H1 (cell line): ENCODE measurements around the gene BEST2. TPM values are rescaled to one million over a fixed set of nuclear protein-coding genes. Genes with fewer than 3 reads are reported as not detected.

Source experiments
- CTCF ChIA-PET: fragments of 300-600 bp; sonication (Branson Sonifier 250); formaldehyde crosslinking; loops from one replicate; lab custom pipeline; 2021; ENCODE audit not compliant: partially characterized antibody; lab: Charles Lee
- POLR2A ChIA-PET: fragments of 300-600 bp; sonication (Branson Sonifier 250); formaldehyde crosslinking; loops from one replicate; lab custom pipeline; 2021; ENCODE audit warnings: inconsistent platforms; ENCODE audit not compliant: partially characterized antibody; lab: Charles Lee
- DNase-seq, 2 experiments: peaks; one replicate each; pipeline versions ENCODE4 v3.0.0 to v3.0.0-alpha.2; 2010 to 2022; ENCODE audit warnings: low spot score in 2 of 2, low read depth in 1 of 2, mixed read lengths in 1 of 2
- FAIRE-seq: peaks from 2 replicates; lab custom pipeline; 2011; peaks lifted over from hg19 to GRCh38; lab: Jason Lieb, UNC
- H2AFZ ChIP-seq: 2 replicates; pipeline ENCODE4 v1.8.1; 2012; ENCODE audit warnings: low read length, inconsistent platforms
- H2AK5ac ChIP-seq: 2 replicates; pipeline ENCODE4 v1.6.1; 2013; ENCODE audit warnings: low read depth, low read length
- H2BK120ac ChIP-seq: replicated peaks from 2 replicates; pipeline ENCODE3; 2013; ENCODE audit warnings: low read depth, low read length, inconsistent platforms
- H2BK12ac ChIP-seq: 2 replicates; pipeline ENCODE4 v1.6.1; 2013; ENCODE audit warnings: low read depth, low read length
- H2BK15ac ChIP-seq: 2 replicates; pipeline ENCODE4 v1.6.1; 2013; ENCODE audit warnings: low read length
- H2BK20ac ChIP-seq: 2 replicates; pipeline ENCODE4 v1.6.1; 2013; ENCODE audit warnings: low read length
- H2BK5ac ChIP-seq: 2 replicates; pipeline ENCODE4 v1.6.1; 2013; ENCODE audit warnings: low read depth, low read length
- H3K14ac ChIP-seq: 2 replicates; pipeline ENCODE4 v1.6.1; 2013; ENCODE audit warnings: inconsistent platforms; ENCODE audit not compliant: insufficient read length
- H3K18ac ChIP-seq: 2 replicates; pipeline ENCODE4 v1.6.1; 2013; ENCODE audit warnings: low read length; ENCODE audit errors: extremely low read depth
- H3K23ac ChIP-seq: 2 replicates; pipeline ENCODE4 v1.6.1; 2013; ENCODE audit warnings: inconsistent platforms; ENCODE audit not compliant: insufficient read length
- H3K23me2 ChIP-seq: 2 replicates; pipeline ENCODE4 v1.6.1; 2013; ENCODE audit warnings: low read depth, low read length
- H3K27ac ChIP-seq: 2 replicates; pipeline ENCODE4 v1.6.1; 2011; ENCODE audit warnings: low read depth, low read length, inconsistent platforms
- H3K27me3 ChIP-seq, 4 experiments: replicated peaks in 1 of 4; 1 replicate in 1 of 4; 2 replicates in 3 of 4; pipeline versions ENCODE4 v1.6.1 to v1.8.1; 2011 to 2013; ENCODE audit warnings: low read length in 3 of 4, mild to moderate bottlenecking in 3 of 4, inconsistent platforms in 2 of 4, mixed read lengths in 2 of 4, moderate library complexity in 1 of 4; ENCODE audit not compliant: control insufficient read depth in 3 of 4, insufficient read depth in 3 of 4; ENCODE audit errors: extremely low read depth in 1 of 4
- H3K36me3 ChIP-seq, 4 experiments: 2 replicates each; pipeline versions ENCODE4 v1.6.1 to v1.8.1; 2011 to 2013; ENCODE audit warnings: mild to moderate bottlenecking in 4 of 4, low read length in 3 of 4, moderate library complexity in 2 of 4, control low read depth in 1 of 4, inconsistent platforms in 1 of 4; ENCODE audit not compliant: insufficient read depth in 4 of 4, control insufficient read depth in 2 of 4
- H3K4ac ChIP-seq: replicated peaks from 2 replicates; pipeline ENCODE3; 2013; ENCODE audit warnings: low read length, low read depth, mixed read lengths, inconsistent platforms; ENCODE audit not compliant: insufficient read length
- H3K4me1 ChIP-seq, 4 experiments: replicated peaks in 1 of 4; 1 replicate in 1 of 4; 2 replicates in 3 of 4; pipeline versions ENCODE4 v1.6.1 to v1.8.1; 2011 to 2013; ENCODE audit warnings: low read length in 3 of 4, inconsistent platforms in 2 of 4, mixed read lengths in 1 of 4; ENCODE audit not compliant: insufficient read depth in 4 of 4, control insufficient read depth in 3 of 4
- H3K4me2 ChIP-seq, 2 experiments: 2 replicates each; pipeline versions ENCODE4 v1.6.1 to v1.8.1; 2011 to 2013; ENCODE audit warnings: low read depth in 2 of 2, low read length in 2 of 2, control low read depth in 1 of 2, inconsistent platforms in 1 of 2, mild to moderate bottlenecking in 1 of 2; ENCODE audit not compliant: insufficient read depth in 1 of 2
- H3K4me3 ChIP-seq, 4 experiments: fragments of 200-600, 300-600 bp in 1 of 4; sonication (generic), shearing (Covaris generic), sonication (Bioruptor Twin) in 1 of 4; 2 replicates each; pipeline versions ENCODE4 v1.5.1 to v1.8.1; 2011 to 2016; ENCODE audit warnings: low read length in 4 of 4, low read depth in 3 of 4, control low read depth in 2 of 4, inconsistent platforms in 2 of 4, mild to moderate bottlenecking in 2 of 4, mixed read lengths in 1 of 4, moderate library complexity in 1 of 4; ENCODE audit not compliant: insufficient read depth in 2 of 4; ENCODE audit errors: extremely low read depth in 1 of 4
- H3K56ac ChIP-seq: replicated peaks from 2 replicates; pipeline ENCODE3; 2013; ENCODE audit warnings: low read depth, mild to moderate bottlenecking, mixed read lengths, low read length, inconsistent platforms; ENCODE audit not compliant: insufficient read length
- H3K79me1 ChIP-seq: 2 replicates; pipeline ENCODE4 v1.6.1; 2013; ENCODE audit warnings: low read depth, low read length, control low read depth
- H3K79me2 ChIP-seq, 2 experiments: 2 replicates each; pipeline versions ENCODE4 v1.6.1 to v1.8.1; 2012 to 2013; ENCODE audit warnings: low read length in 2 of 2, mild to moderate bottlenecking in 2 of 2, inconsistent platforms in 1 of 2; ENCODE audit not compliant: insufficient read depth in 2 of 2, control insufficient read depth in 1 of 2
- H3K9ac ChIP-seq, 4 experiments: replicated peaks in 1 of 4; 1 replicate in 1 of 4; 2 replicates in 3 of 4; pipeline versions ENCODE4 v1.6.1 to v1.8.1; 2011 to 2013; ENCODE audit warnings: low read depth in 3 of 4, low read length in 3 of 4, control low read depth in 2 of 4, mild to moderate bottlenecking in 2 of 4, moderate library complexity in 2 of 4, inconsistent platforms in 1 of 4; ENCODE audit errors: extremely low read depth in 1 of 4
- H3K9me3 ChIP-seq, 2 experiments: 2 replicates each; pipeline versions ENCODE4 v1.6.1 to v1.8.1; 2012 to 2013; ENCODE audit warnings: mild to moderate bottlenecking in 2 of 2, moderate library complexity in 2 of 2, control low read depth in 1 of 2, inconsistent platforms in 1 of 2, low read depth in 1 of 2, low read length in 1 of 2, mixed read lengths in 1 of 2; ENCODE audit not compliant: insufficient read depth in 2 of 2
- H4K20me1 ChIP-seq, 2 experiments: replicated peaks in 1 of 2; 2 replicates each; pipeline versions ENCODE3 to v1.8.1; 2011 to 2013; ENCODE audit warnings: inconsistent platforms in 2 of 2, low read length in 2 of 2, mild to moderate bottlenecking in 1 of 2; ENCODE audit not compliant: insufficient read depth in 2 of 2, control insufficient read depth in 1 of 2
- H4K5ac ChIP-seq: 2 replicates; pipeline ENCODE4 v1.6.1; 2013; ENCODE audit warnings: low read length, low read depth, mixed read lengths, inconsistent platforms; ENCODE audit not compliant: insufficient read length
- H4K8ac ChIP-seq: 2 replicates; pipeline ENCODE4 v1.8.0; 2013; ENCODE audit warnings: mild to moderate bottlenecking, moderate library complexity, low read length, inconsistent platforms; ENCODE audit not compliant: insufficient read depth; ENCODE audit errors: extremely low read depth
- H4K91ac ChIP-seq: replicated peaks from 2 replicates; pipeline ENCODE3; 2013; ENCODE audit warnings: low read length, mixed read lengths, inconsistent platforms; ENCODE audit not compliant: insufficient read length
- ASH2L ChIP-seq: fragments of 200-600, 300-600 bp; sonication (generic); IDR thresholded peaks from one replicate; pipeline ENCODE4 v1.7.1; 2017; ENCODE audit warnings: low read length
- BRCA1 ChIP-seq: IDR thresholded peaks from 2 replicates; pipeline ENCODE4 v1.6.1; 2012; ENCODE audit warnings: low read depth, low read length, improper control_type of control experiment
- CHD2 ChIP-seq: IDR thresholded peaks from 2 replicates; pipeline ENCODE4 v1.6.1; 2012; ENCODE audit warnings: low read length, improper control_type of control experiment
- FOSL1 ChIP-seq: IDR thresholded peaks from 2 replicates; pipeline ENCODE4 v1.6.1; 2011; ENCODE audit warnings: mild to moderate bottlenecking, low read depth, low read length, moderate library complexity; ENCODE audit not compliant: insufficient read depth
- HDAC6 ChIP-seq: IDR thresholded peaks from one replicate; pipeline ENCODE4 v1.7.1; 2012; ENCODE audit warnings: low read depth, mild to moderate bottlenecking, inconsistent platforms, low read length, moderate library complexity
- PHF8 ChIP-seq: fragments of 200-600 bp; sonication (generic); conservative IDR thresholded peaks from 2 replicates; pipeline ENCODE4 v1.7.1; 2012; ENCODE audit warnings: low read depth, mild to moderate bottlenecking, inconsistent platforms, low read length, moderate library complexity
- RBBP5 ChIP-seq: IDR thresholded peaks from 2 replicates; pipeline ENCODE4 v1.7.1; 2012; ENCODE audit warnings: low read depth, mild to moderate bottlenecking, inconsistent platforms, low read length, moderate library complexity, borderline replicate concordance
- RNF2 ChIP-seq: fragments of 200-900, 300-1000 bp; sonication (generic); IDR thresholded peaks from 2 replicates; pipeline ENCODE4 v1.7.1; 2016; ENCODE audit warnings: borderline replicate concordance, low read depth, mild to moderate bottlenecking, antibody characterized with exemption, low read length; ENCODE audit not compliant: poor library complexity, severe bottlenecking; ENCODE audit errors: missing control alignments
- SRF ChIP-seq: IDR thresholded peaks from 2 replicates; pipeline ENCODE4 v1.6.1; 2011; ENCODE audit warnings: mild to moderate bottlenecking, low read depth, low read length, moderate library complexity
- TCF12 ChIP-seq: IDR thresholded peaks from 2 replicates; pipeline ENCODE4 v1.6.1; 2011; ENCODE audit warnings: low read depth, mild to moderate bottlenecking, low read length
- WGBS, 2 experiments: shearing (Covaris generic) in 1 of 2; methylation state at CpG; one replicate each; pipeline versions ENCODE4 v1.1.6 to v1.1.7; 2013 to 2015; ENCODE audit warnings: low lambda C conversion rate in 2 of 2, mixed read lengths in 2 of 2, inconsistent platforms in 1 of 2, low coverage in 1 of 2, missing lambda C conversion rate in 1 of 2; ENCODE audit not compliant: insufficient replicate concordance in 2 of 2, insufficient coverage in 1 of 2, insufficient read length in 1 of 2; ENCODE audit errors: extremely low coverage in 1 of 2, missing lambda C conversion rate in 1 of 2; 5-methylcytosine and 5-hydroxymethylcytosine counted together
- polyA plus RNA-seq, 7 experiments: library from polyadenylated mRNA; depleted of rRNA in 3 of 7; stranded (reverse) in 5 of 7; unstranded in 2 of 7; fragments of >200 nt in 5 of 7; fragments of 200-250 nt in 2 of 7; gene quantifications; 1 replicate in 5 of 7; 2 replicates in 1 of 7; 4 replicates in 1 of 7; pipeline versions ENCODE4 v1.2.1 to v1.2.3, GENCODE V29; 2011 to 2013; ENCODE audit warnings: missing spikeins in 2 of 7, mixed read lengths in 2 of 7
- total RNA-seq: library from RNA; stranded (reverse); fragmentation: NEBNext Ultra II Directional; extraction: Animal tissue kit (Norgen Biotek cat#: 25700); gene quantifications from 2 replicates; pipeline ENCODE4 v1.2.1, GENCODE V29; 2021

Gene BEST2
- total and polyA plus RNA-seq, 2 of the 8 experiments (the other 6 are each of a cell fraction or from before 2014, with no cell fraction given): 4.6 to 7.3 TPM

GRCh38 chr19:12730064-12730463, 21.5 kb upstream of the BEST2 start:
- Histone ChIP-seq H3K18ac (no peak overlapping the region), H4K5ac (no peak overlapping the region), H4K91ac (no peak overlapping the region), H4K8ac (no peak overlapping the region), H3K4me1 (peaks cover 0 to 6% (median 4%) of the 10 kb centered on the region in 4 experiments; a peak in 5 of 7 replicates), H2AK5ac (no peak overlapping the region), H3K79me2 (peaks cover 26 to 39% of the 10 kb centered on the region in 2 experiments), H3K36me3 (peaks cover 10 to 31% (median 15%) of the 10 kb centered on the region in 4 experiments), H2BK15ac (no peak overlapping the region), H3K4me2 (no peak overlapping the region), H3K27me3 (no peaks in the 10 kb centered on the region), H3K9ac (no peak overlapping the region), H2BK5ac (no peak overlapping the region), H3K79me1 (peaks cover 5% of the 10 kb centered on the region; the same call in 1 of the 2 replicates), H3K27ac (no peak overlapping the region), H3K4ac (no peak overlapping the region), H2BK120ac (no peak overlapping the region), H4K20me1 (peaks cover 14 to 20% of the 10 kb centered on the region in 2 experiments), H2AFZ (no peak overlapping the region), H2BK12ac (no peak overlapping the region), H2BK20ac (no peak overlapping the region), H3K56ac (no peak overlapping the region), H3K14ac (no peak overlapping the region), H3K9me3 (no peaks in the 10 kb centered on the region), H3K23ac (no peak overlapping the region), H3K23me2 (peaks cover 8% of the 10 kb centered on the region), H3K4me3 (no peak overlapping the region)
- no peak for DNase-seq
- no peak for TF ChIP-seq ASH2L
- no peak for TF ChIP-seq RBBP5
- no peak for TF ChIP-seq HDAC6
- no peak for TF ChIP-seq FOSL1
- TF ChIP-seq RNF2: no peak
- TF ChIP-seq SRF: no peak
- no peak for TF ChIP-seq CHD2
- no peak for TF ChIP-seq BRCA1
- TF ChIP-seq PHF8: no peak
- TF ChIP-seq TCF12: no peak
- 92% methylated on average over 3 of the region's 3 CpGs; no CpG with 5 or more reads in 1 of the 2 experiments for WGBS, 2 experiments
- ChIA-PET CTCF (interaction anchor here (0.6 to 2.2 kb wide), 4 partner anchors 30 to 964 kb away, joined by 3 to 10 read pairs (median 6); no protein-coding TSS in a partner anchor), POLR2A (interaction anchor here (1.2 to 14.0 kb wide), 5 partner anchors 11 to 426 kb away, joined by 3 to 258 read pairs (median 7); partner anchors contain the start of gene TNPO2)
- no peak for FAIRE-seq
